Caco-2 (cell line): ENCODE measurements around the gene PPP1R3C. TPM values are rescaled to one million over a fixed set of nuclear protein-coding genes. Genes with fewer than 3 reads are reported as not detected.
A peak's percentile ranks its signal among the peaks of the same experiment; 100 is the strongest.

ENCODE experiments used
- BruUV-seq: library from RNA; stranded (reverse); fragments of 400-500 nt; replicated peaks from 2 replicates; lab custom pipeline; 2021; lab: Mats Ljungman, UMichigan
- CTCF ChIA-PET: fragments of 300-600 bp; sonication (Branson Sonifier 250); formaldehyde crosslinking; loops from one replicate; lab custom pipeline; 2022; ENCODE audit warnings: antibody characterized with exemption; lab: Charles Lee
- POLR2A ChIA-PET: fragments of 300-600 bp; sonication (Branson Sonifier 250); formaldehyde crosslinking; loops from one replicate; lab custom pipeline; 2022; ENCODE audit warnings: antibody characterized with exemption; lab: Charles Lee
- DNase-seq, 2 experiments: peaks; one replicate each; pipeline versions ENCODE4 v3.0.0 to v3.0.0-alpha.2; 2020 to 2022
- H3K27me3 ChIP-seq: replicated peaks from 2 replicates; pipeline ENCODE4 v1.6.0; 2011; ENCODE audit warnings: low read length; ENCODE audit not compliant: control insufficient read depth, insufficient read depth
- H3K36me3 ChIP-seq: 2 replicates; pipeline ENCODE4 v1.5.1; 2011; ENCODE audit warnings: low read length; ENCODE audit not compliant: control insufficient read depth, insufficient read depth
- H3K4me1 ChIP-seq: fragments of 250-450 bp; sonication (Bioruptor Pico); 2 replicates; pipeline ENCODE4 v1.5.1; 2020; ENCODE audit warnings: mild to moderate bottlenecking
- H3K4me3 ChIP-seq: 2 replicates; pipeline ENCODE4 v1.5.1; 2011; ENCODE audit warnings: low read depth, mild to moderate bottlenecking, control low read depth, low read length
- H3K9me3 ChIP-seq: fragments of 250-450 bp; sonication (Bioruptor Pico); 2 replicates; pipeline ENCODE4 v1.5.1; 2020; ENCODE audit warnings: mild to moderate bottlenecking, moderate library complexity
- H3K27ac Mint-ChIP-seq: one replicate; pipeline ENCODE4 v1.8.0; 2022; ENCODE audit warnings: mixed read lengths; ENCODE audit not compliant: unreplicated experiment
- H3K27me3 Mint-ChIP-seq: one replicate; pipeline ENCODE4 v1.8.0; 2022; ENCODE audit warnings: mixed read lengths; ENCODE audit not compliant: insufficient read depth, unreplicated experiment
- H3K36me3 Mint-ChIP-seq: one replicate; pipeline ENCODE4 v1.8.0; 2022; ENCODE audit warnings: mild to moderate bottlenecking, mixed read lengths; ENCODE audit not compliant: insufficient read depth, unreplicated experiment
- H3K4me1 Mint-ChIP-seq: one replicate; pipeline ENCODE4 v1.8.0; 2022; ENCODE audit warnings: low read depth, mixed read lengths; ENCODE audit not compliant: unreplicated experiment
- H3K4me3 Mint-ChIP-seq: one replicate; pipeline ENCODE4 v1.8.0; 2022; ENCODE audit warnings: mild to moderate bottlenecking, moderate library complexity, mixed read lengths; ENCODE audit not compliant: unreplicated experiment
- H3K9me3 Mint-ChIP-seq: one replicate; pipeline ENCODE4 v1.8.0; 2022; ENCODE audit warnings: mixed read lengths; ENCODE audit not compliant: unreplicated experiment
- CTCF ChIP-seq, 2 experiments: fragments of 200-600 bp in 1 of 2; IDR thresholded peaks; 1 replicate in 1 of 2; 2 replicates in 1 of 2; pipeline versions ENCODE4 v1.5.1 to v1.8.0; 2011 to 2022; ENCODE audit warnings: antibody characterized with exemption in 1 of 2, control low read depth in 1 of 2, inconsistent platforms in 1 of 2, low read depth in 1 of 2, low read length in 1 of 2, mild to moderate bottlenecking in 1 of 2, moderate library complexity in 1 of 2; ENCODE audit not compliant: insufficient read depth in 1 of 2, severe bottlenecking in 1 of 2, unreplicated experiment in 1 of 2
- intact Hi-C: fragments of 100-400 bp; cut with micrococcal nuclease; formaldehyde crosslinking; loops from one replicate; pipeline ENCODE4 v1.10.0; 2022; ENCODE audit not compliant: unreplicated experiment
- total RNA-seq: library from RNA; stranded (reverse); gene quantifications from 2 replicates; pipeline ENCODE4 v1.2.3, GENCODE V29; 2022

Gene PPP1R3C
- total RNA-seq, 1 experiment from 2014 or later, result not detected

DNA sequence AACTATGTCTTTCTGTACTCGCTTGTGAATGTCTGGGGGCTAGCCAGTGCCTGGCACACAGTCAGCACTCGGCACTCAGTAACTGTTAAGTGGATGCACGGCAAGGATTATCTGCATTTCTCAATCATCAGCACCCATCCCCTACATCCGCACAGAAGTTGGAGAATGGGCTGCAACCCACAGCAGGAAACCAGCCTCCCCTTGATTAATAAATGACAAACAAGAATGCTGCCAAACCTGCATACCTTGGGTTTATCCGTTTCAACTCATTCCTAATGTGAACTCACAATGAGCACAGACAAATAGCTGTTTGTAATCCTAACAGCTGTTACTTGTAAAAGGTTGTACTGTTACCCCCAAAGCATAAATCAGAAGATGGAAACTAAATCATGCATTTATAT is 28.9 kb downstream of the PPP1R3C start:
- Mint-ChIP-seq H3K9me3 (no peaks in the 10 kb centered on the region), H3K27ac (no peak overlapping the region), H3K4me3 (peak overlapping the region; percentile 14), H3K4me1 (peaks cover under 1% of the 10 kb centered on the region), H3K36me3 (peaks cover 5% of the 10 kb centered on the region), H3K27me3 (no peaks in the 10 kb centered on the region)
- CTCF ChIA-PET, result no interaction called here
- POLR2A ChIA-PET, result no interaction called here
- H3K4me1 ChIP-seq, result peaks cover 7% of the 10 kb centered on the region; the same call in 1 of the 2 replicates
- H3K4me3 ChIP-seq, result no peak overlapping the region
- no peaks in the 10 kb centered on the region for H3K27me3 ChIP-seq
- H3K36me3 ChIP-seq, result no peaks in the 10 kb centered on the region
- TF ChIP-seq CTCF (IDR thresholded peaks at IDR 0.05; ENCODE audit: insufficient read depth in 1 of 2, low read depth in 1 of 2, low read length in 1 of 2, severe bottlenecking in 1 of 2, unreplicated experiment in 1 of 2), result no peak
- BruUV-seq, result no TSS peak
- H3K9me3 ChIP-seq, result peaks cover 17% of the 10 kb centered on the region
- DNase-seq, result peak in 1 of 2 experiments; percentile 52
- intact Hi-C loops, result no loop called here

DNA sequence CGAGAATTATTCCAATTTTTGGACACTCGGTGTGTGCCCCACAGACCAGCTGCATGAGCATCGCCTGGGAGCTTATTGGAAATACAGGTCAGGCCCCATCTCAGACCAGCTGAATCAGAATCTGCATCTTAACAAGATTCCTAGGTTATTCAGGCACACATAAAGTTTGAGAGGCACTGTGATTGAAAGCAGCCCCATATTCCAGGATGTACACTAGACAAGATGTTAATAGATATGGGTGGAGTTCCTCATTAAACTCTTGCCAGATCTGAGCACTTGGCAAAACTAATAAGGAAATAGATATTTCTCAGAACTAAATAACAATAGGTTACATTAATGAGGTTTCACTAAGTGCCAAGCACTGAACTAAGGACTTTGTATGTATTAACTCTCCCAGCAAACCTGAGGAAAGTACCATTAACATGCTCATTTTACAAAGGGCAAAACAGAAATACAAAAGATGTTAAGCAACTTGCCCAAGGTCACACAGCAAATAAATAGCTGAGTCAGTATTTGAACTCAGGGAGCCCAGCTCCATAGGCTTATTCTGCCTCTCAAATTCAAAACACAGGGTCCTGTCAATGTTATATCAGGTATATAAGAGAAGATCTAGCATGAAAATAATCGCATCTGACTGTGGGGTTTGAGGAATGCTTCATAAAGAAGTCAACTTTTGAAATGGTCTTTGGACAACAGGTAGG is 29.9 kb downstream of the PPP1R3C start:
- ChIA-PET POLR2A (no interaction called here), CTCF (no interaction called here)
- Mint-ChIP-seq H3K9me3 (no peaks in the 10 kb centered on the region), H3K36me3 (peaks cover 5% of the 10 kb centered on the region), H3K4me3 (no peak overlapping the region), H3K4me1 (peaks cover 6% of the 10 kb centered on the region), H3K27ac (no peak overlapping the region), H3K27me3 (peaks cover 4% of the 10 kb centered on the region)
- no peak for TF ChIP-seq CTCF (IDR thresholded peaks at IDR 0.05; ENCODE audit: insufficient read depth in 1 of 2, low read depth in 1 of 2, low read length in 1 of 2, severe bottlenecking in 1 of 2, unreplicated experiment in 1 of 2)
- Histone ChIP-seq H3K9me3 (peaks cover 17% of the 10 kb centered on the region), H3K36me3 (no peaks in the 10 kb centered on the region), H3K4me1 (peaks cover 4% of the 10 kb centered on the region; the same call in 1 of the 2 replicates), H3K4me3 (no peak overlapping the region), H3K27me3 (no peaks in the 10 kb centered on the region)
- intact Hi-C loops, result no loop called here
- no TSS peak for BruUV-seq
- no peak for DNase-seq

GRCh38 chr10:91602449-91602848 is 30.4 kb downstream of the PPP1R3C start:
- ChIA-PET CTCF (no interaction called here), POLR2A (no interaction called here)
- no TSS peak for BruUV-seq
- no peak overlapping the region for H3K4me3 Mint-ChIP-seq
- no peaks in the 10 kb centered on the region for H3K9me3 Mint-ChIP-seq
- H3K4me1 Mint-ChIP-seq, result peaks cover 6% of the 10 kb centered on the region
- intact Hi-C loops, result no loop called here
- Histone ChIP-seq H3K36me3 (no peaks in the 10 kb centered on the region), H3K27me3 (no peaks in the 10 kb centered on the region), H3K4me3 (no peak overlapping the region), H3K9me3 (peaks cover 17% of the 10 kb centered on the region), H3K4me1 (peaks cover 4% of the 10 kb centered on the region; the same call in 1 of the 2 replicates)
- no peak overlapping the region for H3K27ac Mint-ChIP-seq
- no peak for DNase-seq
- no peak for TF ChIP-seq CTCF (IDR thresholded peaks at IDR 0.05; ENCODE audit: insufficient read depth in 1 of 2, low read depth in 1 of 2, low read length in 1 of 2, severe bottlenecking in 1 of 2, unreplicated experiment in 1 of 2)
- H3K36me3 Mint-ChIP-seq, result peaks cover 5% of the 10 kb centered on the region
- H3K27me3 Mint-ChIP-seq, result peaks cover 4% of the 10 kb centered on the region
